Gastroesophageal sphincter (tissue), 4 donors: ENCODE measurements around the gene SCAND1. TPM values are rescaled to one million over a fixed set of nuclear protein-coding genes. Genes with fewer than 3 reads are reported as not detected.

Source experiments
- ATAC-seq: fragments of 150-250 bp; one replicate; pipeline ENCODE4 v1.9.1; 2016; ENCODE audit warnings: mild to moderate bottlenecking, moderate library complexity
- H3K27ac ChIP-seq, 4 donors: fragments of 200-600 bp; sonication (generic) in 3 of 4; 1 replicate in 3 of 4; 2 replicates in 1 of 4; pipeline ENCODE4 v1.5.1; 2016 to 2019
- H3K27me3 ChIP-seq: fragments of 200-600 bp; sonication (generic); one replicate; pipeline ENCODE4 v1.5.1; 2019
- H3K36me3 ChIP-seq, 2 donors: fragments of 200-600 bp; sonication (generic); one replicate each; pipeline ENCODE4 v1.5.1; 2019; ENCODE audit warnings: control low read depth in 1 of 2
- H3K4me1 ChIP-seq, 3 donors: fragments of 200-600 bp; sonication (generic); 1 replicate in 2 of 3; 2 replicates in 1 of 3; pipeline ENCODE4 v1.5.1; 2016 to 2019; ENCODE audit warnings: control low read depth in 2 of 3
- H3K4me3 ChIP-seq, 2 donors: fragments of 200-600 bp; sonication (generic); one replicate each; pipeline ENCODE4 v1.5.1; 2019; ENCODE audit warnings: mild to moderate bottlenecking in 1 of 2, moderate library complexity in 1 of 2
- H3K9me3 ChIP-seq, 3 donors: fragments of 200-600 bp; sonication (generic); one replicate each; pipeline ENCODE4 v1.5.1; 2017 to 2019; ENCODE audit warnings: control low read depth in 2 of 3
- EP300 ChIP-seq: sonication (generic); formaldehyde crosslinking; IDR thresholded peaks from one replicate; pipeline ENCODE4 v1.6.1; 2017; ENCODE audit warnings: antibody characterized with exemption, mild to moderate bottlenecking
- POLR2A ChIP-seq, 2 donors: fragments of 450-650 bp; IDR thresholded peaks; one replicate each; pipeline ENCODE4 v1.6.1; 2017; ENCODE audit warnings: antibody characterized with exemption in 2 of 2, mild to moderate bottlenecking in 2 of 2, moderate library complexity in 1 of 2
- POLR2AphosphoS5 ChIP-seq: sonication (generic); formaldehyde crosslinking; IDR thresholded peaks from one replicate; pipeline ENCODE4 v1.6.1; 2017; ENCODE audit warnings: antibody characterized with exemption
- WGBS, 2 donors: methylation state at CpG; one replicate each; pipeline ENCODE4 v1.1.5; 2018; ENCODE audit warnings: low coverage in 1 of 2; 5-methylcytosine and 5-hydroxymethylcytosine counted together
- total RNA-seq, 4 donors: library from RNA; depleted of rRNA; stranded (reverse); fragments of >200 nt; gene quantifications; one replicate each; pipeline ENCODE4 v1.1.0, GENCODE V29; 2016
- TF ChIP-seq, protein P1 (sequence below), 4 experiments: fragments of 200-600 bp in 2 of 4; fragments of 450-650 bp in 2 of 4; sonication (generic) in 1 of 4; IDR thresholded peaks; one replicate each; pipeline ENCODE4 v1.5.1; 2017 to 2019; ENCODE audit warnings: antibody characterized with exemption in 4 of 4, mild to moderate bottlenecking in 2 of 4, moderate library complexity in 2 of 4

SCAND1 gene
- total RNA-seq, 4 donors from 2014 or later = 47.9 to 95.2 (median 90.7) TPM

DNA sequence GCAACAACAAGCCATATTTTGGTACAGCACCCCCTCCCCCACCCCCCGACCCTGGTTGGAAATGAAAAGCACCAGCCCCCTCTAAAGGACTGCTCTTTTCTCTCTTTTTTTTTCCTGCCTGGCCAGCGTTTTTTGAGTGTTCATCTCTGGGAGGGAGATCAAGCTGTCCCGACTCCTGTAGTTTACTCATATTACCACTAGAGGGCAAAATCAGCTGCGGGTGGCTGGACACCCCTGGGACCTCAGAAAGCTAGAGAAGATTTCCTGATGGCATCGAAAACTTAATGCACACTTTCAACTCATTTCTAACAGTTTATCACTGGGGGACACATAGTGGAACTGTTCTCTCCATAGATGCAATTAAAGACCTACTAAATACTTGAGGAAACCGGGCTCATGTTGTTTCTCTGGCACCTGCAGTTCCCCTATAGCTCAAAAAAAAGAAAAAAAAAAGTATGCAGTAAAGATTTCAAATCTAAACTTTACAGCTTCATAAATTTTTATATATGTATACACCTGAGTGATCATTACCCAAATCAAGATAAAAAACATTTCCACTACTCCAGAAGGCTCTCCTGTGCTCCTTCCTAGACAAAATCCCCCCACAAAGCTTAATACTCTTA is 38.5 kb upstream of the SCAND1 start:
- no peaks in the 10 kb centered on the region for H3K27me3 ChIP-seq
- peaks cover 0 to 6% (median 0%) of the 10 kb centered on the region in 3 donors for H3K4me1 ChIP-seq
- no peak overlapping the region for H3K4me3 ChIP-seq
- TF ChIP-seq POLR2A (IDR thresholded peaks at IDR 0.05) = no peak
- TF ChIP-seq, protein P1, sequence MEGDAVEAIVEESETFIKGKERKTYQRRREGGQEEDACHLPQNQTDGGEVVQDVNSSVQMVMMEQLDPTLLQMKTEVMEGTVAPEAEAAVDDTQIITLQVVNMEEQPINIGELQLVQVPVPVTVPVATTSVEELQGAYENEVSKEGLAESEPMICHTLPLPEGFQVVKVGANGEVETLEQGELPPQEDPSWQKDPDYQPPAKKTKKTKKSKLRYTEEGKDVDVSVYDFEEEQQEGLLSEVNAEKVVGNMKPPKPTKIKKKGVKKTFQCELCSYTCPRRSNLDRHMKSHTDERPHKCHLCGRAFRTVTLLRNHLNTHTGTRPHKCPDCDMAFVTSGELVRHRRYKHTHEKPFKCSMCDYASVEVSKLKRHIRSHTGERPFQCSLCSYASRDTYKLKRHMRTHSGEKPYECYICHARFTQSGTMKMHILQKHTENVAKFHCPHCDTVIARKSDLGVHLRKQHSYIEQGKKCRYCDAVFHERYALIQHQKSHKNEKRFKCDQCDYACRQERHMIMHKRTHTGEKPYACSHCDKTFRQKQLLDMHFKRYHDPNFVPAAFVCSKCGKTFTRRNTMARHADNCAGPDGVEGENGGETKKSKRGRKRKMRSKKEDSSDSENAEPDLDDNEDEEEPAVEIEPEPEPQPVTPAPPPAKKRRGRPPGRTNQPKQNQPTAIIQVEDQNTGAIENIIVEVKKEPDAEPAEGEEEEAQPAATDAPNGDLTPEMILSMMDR (IDR thresholded peaks at IDR 0.05) = peak; percentile 69 to 87 (median 78)
- ATAC-seq = peak; percentile 83
- no peaks in the 10 kb centered on the region for H3K36me3 ChIP-seq
- H3K9me3 ChIP-seq = no peaks in the 10 kb centered on the region
- WGBS, 2 donors = 5 to 11% methylated on average over 2 to 3 of the region's 6 CpGs
- no peak overlapping the region for H3K27ac ChIP-seq

DNA sequence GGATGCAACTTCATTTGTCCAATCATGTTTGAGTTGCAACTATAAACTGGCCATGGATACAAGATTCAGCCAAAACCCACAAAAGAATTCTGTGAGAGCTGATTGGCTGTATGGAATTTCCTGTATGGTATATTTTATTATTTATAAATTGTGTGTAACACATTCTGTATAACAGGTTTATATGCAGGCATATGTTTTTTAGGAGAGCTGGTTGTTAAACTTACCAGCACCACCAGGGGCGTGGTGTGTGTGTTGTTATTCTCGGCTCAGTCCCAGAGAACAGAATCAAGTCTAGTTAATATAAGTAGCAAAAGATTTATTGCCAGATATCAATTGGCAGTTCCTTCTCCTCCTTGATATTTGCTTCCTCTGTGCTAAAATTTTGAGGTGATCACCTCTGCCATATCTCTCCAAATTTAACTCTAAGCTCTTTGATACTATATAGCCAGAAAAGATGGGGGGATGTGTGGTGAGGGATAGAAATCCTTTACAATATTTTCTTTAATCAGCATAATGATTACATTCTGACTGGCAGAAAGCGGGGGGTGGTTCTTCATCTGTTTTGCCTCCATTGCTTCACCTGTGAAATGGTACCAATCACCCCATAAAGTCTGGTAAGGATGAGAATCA is 37.0 kb upstream of the SCAND1 start:
- no peak for ATAC-seq
- Histone ChIP-seq H3K27me3 (no peaks in the 10 kb centered on the region), H3K27ac (no peak overlapping the region), H3K9me3 (no peaks in the 10 kb centered on the region), H3K4me3 (no peak overlapping the region), H3K4me1 (peaks cover 0 to 6% (median 0%) of the 10 kb centered on the region in 3 donors), H3K36me3 (no peaks in the 10 kb centered on the region)
- TF ChIP-seq, protein P1 (IDR thresholded peaks at IDR 0.05) = peak in 2 of 4 experiments; percentile 29 to 30
- no peak for TF ChIP-seq POLR2A (IDR thresholded peaks at IDR 0.05)
- WGBS, 2 donors = 0 to 16% methylated on average over 2 to 3 of the region's 3 CpGs

DNA sequence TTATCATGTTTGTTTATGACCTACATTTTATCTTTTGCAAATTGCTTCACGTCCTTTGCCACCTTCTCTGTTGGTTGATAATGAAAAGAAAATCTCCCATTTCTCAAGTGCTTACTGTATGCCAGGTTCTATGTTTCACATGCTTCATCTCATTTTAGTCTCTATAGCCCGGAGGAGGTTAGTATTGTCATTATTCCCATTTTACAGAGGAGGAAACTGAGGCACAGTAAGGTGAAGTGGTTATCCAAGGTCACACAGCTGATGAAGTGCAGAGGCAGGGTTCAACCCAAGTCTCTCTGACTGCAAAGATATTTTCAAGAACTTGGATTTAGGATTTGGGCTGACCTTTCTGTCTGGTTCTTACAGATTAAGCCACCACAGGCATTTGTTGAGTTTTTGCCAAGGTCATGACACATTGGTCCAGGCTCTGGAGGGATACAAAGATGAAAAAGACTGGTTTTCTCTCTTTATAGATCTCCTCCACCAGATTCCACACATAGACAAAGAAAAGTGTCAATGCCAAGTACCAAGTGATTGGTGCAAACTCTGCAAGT is 34.7 kb upstream of the SCAND1 start:
- ATAC-seq = no peak
- H3K27me3 ChIP-seq = no peaks in the 10 kb centered on the region
- no peak overlapping the region for H3K27ac ChIP-seq
- TF ChIP-seq POLR2A (IDR thresholded peaks at IDR 0.05) = no peak
- no peak for TF ChIP-seq EP300
- TF ChIP-seq, protein P1 (IDR thresholded peaks at IDR 0.05) = no peak
- TF ChIP-seq POLR2AphosphoS5 = no peak
- 79% methylated on average over 2 of the region's 2 CpGs; no CpG with 5 or more reads in 1 of the 2 donors for WGBS, 2 donors
- H3K4me3 ChIP-seq = no peak overlapping the region
- H3K9me3 ChIP-seq = no peaks in the 10 kb centered on the region
- H3K4me1 ChIP-seq = peaks cover 0 to 6% (median 0%) of the 10 kb centered on the region in 3 donors
- no peaks in the 10 kb centered on the region for H3K36me3 ChIP-seq

DNA sequence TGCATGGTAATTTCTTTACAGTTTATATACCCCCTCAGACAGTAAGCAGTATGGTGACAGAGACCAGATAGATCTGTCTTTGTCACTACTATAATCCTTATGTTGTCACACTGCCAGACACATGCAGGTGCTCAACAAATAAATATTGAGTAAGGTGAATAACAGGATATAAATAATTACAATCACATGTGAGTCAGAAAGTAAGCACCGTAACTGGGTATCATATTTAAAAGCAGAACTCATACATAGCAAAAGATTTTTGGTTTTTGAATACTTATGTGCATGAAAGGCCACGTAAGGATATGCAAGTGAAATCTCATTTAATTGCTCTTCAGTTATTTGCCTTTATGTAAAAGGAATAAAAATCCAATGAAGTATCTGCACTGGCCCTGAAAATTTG is 31.5 kb upstream of the SCAND1 start:
- no peaks in the 10 kb centered on the region for H3K27me3 ChIP-seq
- H3K4me1 ChIP-seq = no peaks in the 10 kb centered on the region
- no peak overlapping the region for H3K27ac ChIP-seq
- no peaks in the 10 kb centered on the region for H3K9me3 ChIP-seq
- H3K4me3 ChIP-seq = no peak overlapping the region
- ATAC-seq = no peak
- TF ChIP-seq, protein P1 (IDR thresholded peaks at IDR 0.05) = no peak
- TF ChIP-seq POLR2AphosphoS5 (no peak), EP300 (no peak), POLR2A (IDR thresholded peaks at IDR 0.05) (no peak)
- 80 to 85% methylated on average over 2 of the region's 2 CpGs for WGBS, 2 donors
- no peaks in the 10 kb centered on the region for H3K36me3 ChIP-seq

DNA sequence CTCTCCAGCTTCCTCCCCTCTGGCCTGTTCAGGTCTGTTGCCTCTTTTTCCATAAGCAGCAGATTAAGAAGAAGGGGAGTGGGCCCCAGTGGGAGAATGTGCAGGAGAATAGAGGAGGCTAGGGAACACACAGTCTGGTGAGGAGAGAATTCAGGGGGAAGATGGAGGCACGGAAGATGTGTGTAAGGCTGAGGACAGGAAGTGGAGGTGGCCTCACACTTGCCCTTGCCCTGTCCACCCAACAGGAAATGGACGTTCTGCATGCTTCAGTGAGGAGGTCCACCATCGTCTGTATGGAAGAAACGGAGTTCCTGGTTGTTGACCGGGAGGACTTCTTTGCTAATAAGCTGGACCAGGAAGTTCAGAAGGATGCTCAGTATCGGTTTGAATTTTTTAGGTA is 30.1 kb upstream of the SCAND1 start:
- Histone ChIP-seq H3K9me3 (no peaks in the 10 kb centered on the region), H3K4me3 (no peak overlapping the region), H3K27ac (no peak overlapping the region), H3K36me3 (no peaks in the 10 kb centered on the region), H3K4me1 (no peaks in the 10 kb centered on the region), H3K27me3 (no peaks in the 10 kb centered on the region)
- TF ChIP-seq POLR2A (IDR thresholded peaks at IDR 0.05) = no peak
- TF ChIP-seq, protein P1 (IDR thresholded peaks at IDR 0.05) = no peak
- TF ChIP-seq POLR2AphosphoS5 = no peak
- ATAC-seq = no peak
- WGBS, 2 donors = 68 to 73% methylated on average over 5 of the region's 6 CpGs
